ENCODE data around the gene CERS3. TPM values are rescaled to one million over a fixed set of nuclear protein-coding genes. Genes with fewer than 3 reads are reported as not detected.
"Not testable (repeated sequence)": the region's sequence is repeated elsewhere in the genome, so short reads cannot be mapped to it uniquely, and the experiment has no call there.

CERS3 gene
- total and polyA plus RNA-seq, 2 donors (not counting 1 experiment from before 2014, with no cell fraction given) = 0.12 to 0.34 TPM

DNA sequence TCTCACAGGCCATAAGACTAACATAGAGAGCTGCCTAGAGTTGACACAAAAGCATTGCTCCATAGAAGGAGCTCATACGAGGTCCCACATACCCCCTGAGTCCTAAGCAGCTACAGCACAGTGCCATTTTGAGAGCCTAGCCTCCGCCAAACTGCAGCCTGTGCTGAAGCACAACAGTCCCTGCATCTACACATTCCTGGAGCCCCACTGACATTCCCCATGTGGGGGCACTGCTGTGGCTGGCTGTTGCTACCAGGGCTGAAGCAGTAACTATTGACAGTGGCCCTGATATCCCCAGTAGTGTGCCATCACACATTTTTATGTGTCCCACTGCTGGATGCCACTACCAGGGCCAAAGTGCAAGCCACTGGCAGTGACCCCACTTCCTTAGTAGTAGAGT lies 80.3 kb downstream of the CERS3 start:
- H3K27me3 Mint-ChIP-seq = no peaks in the 10 kb centered on the region
- H3K27me3 ChIP-seq (replicated peaks in 1 of 4; ENCODE audit: control extremely low read depth in 1 of 4, control insufficient read depth in 3 of 4, insufficient read depth in 4 of 4, low read length in 3 of 4) = no peaks in the 10 kb centered on the region
- no peaks in the 10 kb centered on the region for H3K36me3 ChIP-seq (replicated peaks in 1 of 2; ENCODE audit: control extremely low read depth in 1 of 2, control insufficient read depth in 1 of 2, extremely low read depth in 1 of 2, insufficient read depth in 2 of 2, low read length in 1 of 2)
- H3K27ac Mint-ChIP-seq = no peak overlapping the region
- H3K4me2 ChIP-seq (replicated peaks; ENCODE audit: low read depth, low read length, poor library complexity, severe bottlenecking) = no peak overlapping the region
- H3K79me2 ChIP-seq (ENCODE audit: control insufficient read depth, insufficient read depth, low read length) = no peaks in the 10 kb centered on the region
- H3K9ac ChIP-seq (ENCODE audit: low read length) = no peak overlapping the region
- no peak overlapping the region for H3K27ac ChIP-seq (ENCODE audit: low read length in 2 of 2)
- peaks cover 5% of the 10 kb centered on the region for H3K9me3 Mint-ChIP-seq (ENCODE audit: insufficient read depth)
- H3K4me3 Mint-ChIP-seq = no peak overlapping the region
- H3K4me1 Mint-ChIP-seq = no peaks in the 10 kb centered on the region
- DNase-seq (no peak), ATAC-seq (ENCODE audit: low read depth) (no peak)
- POLR2A ChIA-PET = no interaction called here
- intact Hi-C loops (cut with micrococcal nuclease) = no loop called here
- WGBS (ENCODE audit: insufficient coverage) = 87% methylated on average over 2 of the region's 2 CpGs
- H3K4me3 ChIP-seq (ENCODE audit: control extremely low read depth in 1 of 5, extremely low read depth in 1 of 5, insufficient read depth in 1 of 5, low read depth in 2 of 5, low read length in 4 of 5) = no peak overlapping the region
- no peaks in the 10 kb centered on the region for H4K20me1 ChIP-seq (ENCODE audit: control insufficient read depth, insufficient read depth, low read length, poor library complexity, severe bottlenecking)
- H2AFZ ChIP-seq (ENCODE audit: insufficient read depth, low read depth, low read length, poor library complexity, severe bottlenecking) = no peak overlapping the region
- CTCF ChIA-PET = no interaction called here
- TF ChIP-seq, protein P1, sequence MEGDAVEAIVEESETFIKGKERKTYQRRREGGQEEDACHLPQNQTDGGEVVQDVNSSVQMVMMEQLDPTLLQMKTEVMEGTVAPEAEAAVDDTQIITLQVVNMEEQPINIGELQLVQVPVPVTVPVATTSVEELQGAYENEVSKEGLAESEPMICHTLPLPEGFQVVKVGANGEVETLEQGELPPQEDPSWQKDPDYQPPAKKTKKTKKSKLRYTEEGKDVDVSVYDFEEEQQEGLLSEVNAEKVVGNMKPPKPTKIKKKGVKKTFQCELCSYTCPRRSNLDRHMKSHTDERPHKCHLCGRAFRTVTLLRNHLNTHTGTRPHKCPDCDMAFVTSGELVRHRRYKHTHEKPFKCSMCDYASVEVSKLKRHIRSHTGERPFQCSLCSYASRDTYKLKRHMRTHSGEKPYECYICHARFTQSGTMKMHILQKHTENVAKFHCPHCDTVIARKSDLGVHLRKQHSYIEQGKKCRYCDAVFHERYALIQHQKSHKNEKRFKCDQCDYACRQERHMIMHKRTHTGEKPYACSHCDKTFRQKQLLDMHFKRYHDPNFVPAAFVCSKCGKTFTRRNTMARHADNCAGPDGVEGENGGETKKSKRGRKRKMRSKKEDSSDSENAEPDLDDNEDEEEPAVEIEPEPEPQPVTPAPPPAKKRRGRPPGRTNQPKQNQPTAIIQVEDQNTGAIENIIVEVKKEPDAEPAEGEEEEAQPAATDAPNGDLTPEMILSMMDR (IDR thresholded peaks at IDR 0.05) = no peak
- no peak for TF ChIP-seq EZH2 (IDR thresholded peaks at IDR 0.05; ENCODE audit: borderline replicate concordance, insufficient read depth, low read depth, low read length, poor library complexity, severe bottlenecking)
- no peaks in the 10 kb centered on the region for H3K4me1 ChIP-seq (ENCODE audit: control insufficient read depth in 2 of 2, insufficient read depth in 2 of 2, low read length in 2 of 2)
- peaks cover 0 to 17% (median 14%) of the 10 kb centered on the region in 3 donors for H3K9me3 ChIP-seq (ENCODE audit: control extremely low read depth in 1 of 3, control insufficient read depth in 2 of 3, insufficient read depth in 1 of 3, low read length in 2 of 3)

DNA sequence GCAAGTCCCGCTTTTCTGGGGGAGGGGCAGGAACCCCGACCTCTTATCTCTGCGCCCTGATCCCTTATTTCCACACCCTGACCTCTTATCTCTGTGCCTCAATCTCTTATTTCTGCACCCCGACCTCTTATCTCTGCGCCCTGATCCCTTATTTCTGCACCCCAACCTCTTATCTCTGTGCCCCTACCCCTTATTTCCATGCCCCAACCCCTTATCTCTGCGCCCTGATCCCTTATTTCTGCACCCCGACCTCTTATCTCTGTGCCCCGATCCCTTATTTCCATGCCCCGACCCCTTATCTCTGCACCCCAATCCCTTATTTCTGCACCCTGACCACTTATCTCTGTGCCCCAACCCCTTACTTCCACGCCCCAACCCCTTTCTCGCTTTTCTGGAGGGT lies 87.7 kb downstream of the CERS3 start:
- H3K27ac Mint-ChIP-seq, CTCF ChIA-PET: not testable (repeated sequence)

More for the DNA sequence above, 87.7 kb downstream of the CERS3 start:
- H3K27me3 Mint-ChIP-seq; H3K4me3 ChIP-seq (ENCODE audit: control extremely low read depth in 1 of 5, extremely low read depth in 1 of 5, insufficient read depth in 1 of 5, low read depth in 2 of 5, low read length in 4 of 5); H3K9me3 ChIP-seq (ENCODE audit: control extremely low read depth in 1 of 3, control insufficient read depth in 2 of 3, insufficient read depth in 1 of 3, low read length in 2 of 3); H3K4me2 ChIP-seq (replicated peaks; ENCODE audit: low read depth, low read length, poor library complexity, severe bottlenecking); H4K20me1 ChIP-seq (ENCODE audit: control insufficient read depth, insufficient read depth, low read length, poor library complexity, severe bottlenecking); intact Hi-C loops (cut with micrococcal nuclease); H3K9ac ChIP-seq (ENCODE audit: low read length); POLR2A ChIA-PET; H3K4me1 ChIP-seq (ENCODE audit: control insufficient read depth in 2 of 2, insufficient read depth in 2 of 2, low read length in 2 of 2); H3K36me3 ChIP-seq (replicated peaks in 1 of 2; ENCODE audit: control extremely low read depth in 1 of 2, control insufficient read depth in 1 of 2, extremely low read depth in 1 of 2, insufficient read depth in 2 of 2, low read length in 1 of 2); H3K27me3 ChIP-seq (replicated peaks in 1 of 4; ENCODE audit: control extremely low read depth in 1 of 4, control insufficient read depth in 3 of 4, insufficient read depth in 4 of 4, low read length in 3 of 4); H3K4me3 Mint-ChIP-seq; ATAC-seq (ENCODE audit: low read depth); H3K27ac ChIP-seq (ENCODE audit: low read length in 2 of 2); H3K4me1 Mint-ChIP-seq; DNase-seq; H2AFZ ChIP-seq (ENCODE audit: insufficient read depth, low read depth, low read length, poor library complexity, severe bottlenecking); H3K9me3 Mint-ChIP-seq (ENCODE audit: insufficient read depth); H3K79me2 ChIP-seq (ENCODE audit: control insufficient read depth, insufficient read depth, low read length): not testable (repeated sequence)
- 85% methylated on average over 11 of the region's 11 CpGs for WGBS (ENCODE audit: insufficient coverage)
